SU-DHL-6 (cell line): Measurements from ENCODE around the gene EPB41L4A.

Experiments
- CTCF ChIP-seq: fragments of 200-600 bp; sonication (generic); IDR thresholded peaks from one replicate; pipeline ENCODE4 v1.5.1; 2017; ENCODE audit warnings: antibody characterized with exemption, mild to moderate bottlenecking, low read length, moderate library complexity; ENCODE audit not compliant: insufficient read depth, poor library complexity, severe bottlenecking
- EZH2phosphoT487 ChIP-seq: fragments of 200-600 bp; sonication (generic), shearing (Covaris generic); conservative IDR thresholded peaks from 2 replicates; pipeline ENCODE4 v1.6.1; 2018; ENCODE audit warnings: mild to moderate bottlenecking, antibody characterized with exemption, low read length, moderate library complexity, mixed read lengths

GRCh38 chr5:112253478-112254250, 165.4 kb downstream of the EPB41L4A start:
- TF ChIP-seq CTCF (no peak), EZH2phosphoT487 (no peak)
